SH-SY5Y (cell line): ENCODE measurements around the gene CNTN5.

Source experiments
- GATA2 ChIP-seq: IDR thresholded peaks from 2 replicates; pipeline ENCODE4 v1.6.1; 2011; ENCODE audit warnings: mild to moderate bottlenecking, low read depth, low read length
- GATA3 ChIP-seq: IDR thresholded peaks from 2 replicates; pipeline ENCODE4 v1.6.1; 2011; ENCODE audit warnings: low read depth, mild to moderate bottlenecking, low read length, moderate library complexity

- TF ChIP-seq GATA2 (no peak), GATA3 (no peak)
Measured at GRCh38 chr11:99333621-99334020, 312.9 kb downstream of the CNTN5 start.
